ENCODE measurements around the gene UTY.

Gene UTY

DNA sequence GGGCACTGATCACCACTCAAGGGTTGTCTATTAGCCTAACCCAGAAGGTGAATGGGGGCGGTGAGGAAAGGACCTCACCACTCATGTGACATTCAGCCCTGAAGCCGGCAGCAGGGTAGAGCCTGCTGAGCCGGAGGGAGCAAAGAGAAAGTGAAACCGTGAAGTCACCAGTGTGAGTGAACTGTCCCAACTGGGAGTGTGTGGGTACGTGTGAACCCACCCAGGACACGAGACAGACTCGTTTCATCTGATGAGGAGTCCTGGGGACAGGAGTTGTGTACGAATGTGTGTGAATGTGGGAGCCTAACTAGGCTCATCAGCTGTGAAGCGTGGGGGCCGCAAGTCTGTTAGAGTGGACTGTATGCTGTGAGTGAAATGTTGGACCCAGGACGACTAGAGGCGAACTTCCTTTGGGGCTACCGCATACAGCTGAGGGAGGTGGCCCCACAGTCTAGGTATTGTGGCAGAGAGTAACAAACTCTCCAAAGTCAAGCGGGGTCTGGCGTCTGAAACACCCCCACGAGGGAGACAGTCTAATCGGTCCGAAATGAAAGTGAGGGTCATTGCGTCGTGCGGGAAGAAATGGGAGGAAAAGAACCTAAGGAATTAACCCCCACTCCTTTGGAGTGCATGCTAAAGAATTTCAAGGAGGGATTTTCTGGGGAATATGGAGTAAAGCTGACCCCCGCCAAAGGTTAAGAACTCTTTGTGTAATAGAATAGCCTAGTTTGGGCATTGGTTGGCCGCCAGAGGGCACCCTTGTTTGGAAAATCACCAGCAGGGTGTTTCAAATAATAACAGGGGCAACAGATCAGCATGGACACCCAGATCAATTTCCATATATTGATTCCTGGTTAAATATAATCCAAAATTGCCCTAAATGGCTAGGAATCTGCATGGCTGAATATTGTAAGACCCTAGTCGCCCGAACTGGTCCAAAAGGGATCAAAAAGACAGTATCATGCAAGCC is 43.6 kb downstream of the UTY start:
- Histone ChIP-seq H3K27ac (no peak overlapping the region), H3K4me3 (no peak overlapping the region)
- TF ChIP-seq, protein P1, sequence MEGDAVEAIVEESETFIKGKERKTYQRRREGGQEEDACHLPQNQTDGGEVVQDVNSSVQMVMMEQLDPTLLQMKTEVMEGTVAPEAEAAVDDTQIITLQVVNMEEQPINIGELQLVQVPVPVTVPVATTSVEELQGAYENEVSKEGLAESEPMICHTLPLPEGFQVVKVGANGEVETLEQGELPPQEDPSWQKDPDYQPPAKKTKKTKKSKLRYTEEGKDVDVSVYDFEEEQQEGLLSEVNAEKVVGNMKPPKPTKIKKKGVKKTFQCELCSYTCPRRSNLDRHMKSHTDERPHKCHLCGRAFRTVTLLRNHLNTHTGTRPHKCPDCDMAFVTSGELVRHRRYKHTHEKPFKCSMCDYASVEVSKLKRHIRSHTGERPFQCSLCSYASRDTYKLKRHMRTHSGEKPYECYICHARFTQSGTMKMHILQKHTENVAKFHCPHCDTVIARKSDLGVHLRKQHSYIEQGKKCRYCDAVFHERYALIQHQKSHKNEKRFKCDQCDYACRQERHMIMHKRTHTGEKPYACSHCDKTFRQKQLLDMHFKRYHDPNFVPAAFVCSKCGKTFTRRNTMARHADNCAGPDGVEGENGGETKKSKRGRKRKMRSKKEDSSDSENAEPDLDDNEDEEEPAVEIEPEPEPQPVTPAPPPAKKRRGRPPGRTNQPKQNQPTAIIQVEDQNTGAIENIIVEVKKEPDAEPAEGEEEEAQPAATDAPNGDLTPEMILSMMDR (IDR thresholded peaks at IDR 0.05): no peak
- no peak for DNase-seq (ENCODE audit: low spot score)

DNA sequence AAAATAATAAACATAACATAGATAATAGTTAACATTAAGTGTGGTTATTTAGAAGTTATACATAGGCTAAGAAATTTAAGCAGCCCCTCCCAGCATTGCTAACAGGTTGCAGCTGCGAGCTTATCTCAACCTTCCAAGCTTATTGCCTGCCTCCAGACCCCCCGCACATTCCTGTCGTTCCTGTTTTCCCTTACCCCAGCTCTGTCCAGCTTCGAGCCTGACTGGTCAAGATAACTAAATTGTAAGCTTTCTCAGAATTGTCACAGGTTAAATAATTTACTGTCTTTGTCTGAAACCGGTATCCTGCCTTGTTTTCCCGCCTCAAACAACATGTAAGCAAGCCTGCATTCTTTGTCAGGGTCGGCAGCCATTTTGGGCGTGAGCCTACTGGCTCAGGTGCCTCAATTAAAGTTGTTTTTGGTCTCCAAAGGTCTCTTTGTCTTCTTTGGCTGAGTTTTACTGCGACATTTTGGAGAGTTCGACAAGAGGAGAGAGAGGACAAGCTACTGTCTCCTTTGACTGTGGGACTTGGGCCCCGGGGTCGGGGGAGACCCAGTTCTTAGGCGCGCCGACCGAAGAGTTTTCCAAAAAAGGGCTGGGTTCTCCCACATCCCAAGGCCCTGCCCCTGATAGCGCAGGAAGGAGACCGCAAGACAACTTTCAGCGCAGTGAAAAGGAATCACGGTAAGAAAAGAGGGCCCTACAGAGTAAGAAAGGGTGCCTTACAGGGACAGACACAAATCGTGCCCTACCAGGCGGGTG is 44.4 kb downstream of the UTY start:
- no peak for DNase-seq (ENCODE audit: low spot score)

DNA sequence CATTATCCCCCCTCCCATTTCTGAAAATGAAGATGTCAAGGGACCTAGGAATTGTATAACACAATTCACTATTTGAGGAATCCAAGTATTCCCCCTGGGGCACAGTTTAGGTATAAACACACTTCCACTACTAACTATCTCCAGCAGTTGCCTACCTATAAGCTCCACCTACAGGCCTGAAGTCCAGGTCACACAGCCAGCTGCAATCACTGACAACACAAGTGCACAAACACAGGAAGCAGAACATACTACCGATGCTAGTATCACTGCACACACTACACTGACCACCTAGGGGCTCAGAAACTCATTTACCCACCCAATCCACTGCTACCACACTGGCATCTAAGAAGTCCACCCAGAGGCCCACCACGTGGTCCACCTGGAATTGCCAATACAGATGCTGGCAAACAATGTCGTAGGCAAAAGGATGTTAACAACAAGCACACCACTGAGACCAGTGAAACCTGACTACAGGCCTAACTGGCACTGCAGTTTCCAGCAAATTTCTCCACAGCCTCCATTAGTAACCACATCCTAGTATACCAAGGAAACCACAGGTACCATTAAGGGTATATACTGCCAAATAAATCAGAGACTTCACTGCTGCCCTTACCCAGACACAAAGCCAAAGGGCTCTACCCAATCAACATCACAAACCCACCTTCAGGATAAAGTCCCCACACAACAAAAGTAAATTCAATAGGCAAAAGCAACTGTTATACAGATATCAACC is 47.4 kb downstream of the UTY start:
- Histone ChIP-seq H3K27ac (no peak overlapping the region), H3K4me3 (no peak overlapping the region)
- TF ChIP-seq, protein P1 (IDR thresholded peaks at IDR 0.05): no peak
- DNase-seq (ENCODE audit: low spot score): no peak

More for the DNA sequence above, 44.4 kb downstream of the UTY start:
- H3K4me3 ChIP-seq: no peak overlapping the region
- H3K27ac ChIP-seq: no peak overlapping the region
- TF ChIP-seq, protein P1 (IDR thresholded peaks at IDR 0.05): no peak

DNA sequence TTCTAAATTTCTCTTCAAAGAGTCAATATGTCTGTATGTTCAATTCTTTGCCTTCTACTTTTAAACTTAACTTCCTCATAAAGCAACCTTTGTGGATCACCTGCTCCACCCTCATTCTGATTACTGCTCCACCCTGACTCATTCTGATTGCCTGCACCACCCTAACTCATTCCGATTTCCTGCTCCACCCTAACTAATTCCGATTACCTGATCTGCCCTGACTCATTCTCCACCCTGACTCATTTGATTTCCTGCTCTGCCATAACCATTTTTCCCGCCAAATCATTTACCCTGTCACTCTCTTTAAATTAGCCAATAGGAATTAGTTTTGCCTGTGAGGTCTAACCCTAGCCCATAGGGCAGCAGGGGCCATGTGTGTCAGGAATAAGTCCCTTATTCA is 50.3 kb downstream of the UTY start:
- TF ChIP-seq, protein P1 (IDR thresholded peaks at IDR 0.05): no peak
- DNase-seq (ENCODE audit: low spot score): no peak
- H3K27ac ChIP-seq: no peak overlapping the region

DNA sequence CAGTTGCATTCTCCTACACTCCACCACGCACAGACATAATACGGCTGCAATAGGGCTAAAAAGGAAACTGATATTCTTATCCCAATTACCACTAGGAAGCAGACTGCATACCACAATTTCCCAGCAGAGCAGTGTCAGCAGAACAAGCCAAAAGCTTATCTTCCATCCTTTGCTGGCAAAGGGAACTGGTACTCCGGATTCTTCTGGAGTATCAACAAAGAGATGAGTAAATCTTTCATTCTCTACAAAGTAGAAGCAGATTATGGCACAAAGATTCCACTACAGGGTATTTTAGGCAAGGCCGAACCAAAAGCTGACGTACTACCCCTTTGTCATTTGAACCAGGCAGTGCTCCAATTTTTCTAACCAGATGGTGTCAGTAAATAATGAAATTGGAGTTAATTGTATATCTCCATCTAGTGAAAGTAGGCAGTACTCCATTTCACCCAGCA is 56.5 kb downstream of the UTY start:
- no peak for DNase-seq (ENCODE audit: low spot score)
- H3K27ac ChIP-seq: no peak overlapping the region
- no peak overlapping the region for H3K4me3 ChIP-seq
- TF ChIP-seq, protein P1 (IDR thresholded peaks at IDR 0.05): no peak

More for the DNA sequence above, 50.3 kb downstream of the UTY start:
- no peak overlapping the region for H3K4me3 ChIP-seq

DNA sequence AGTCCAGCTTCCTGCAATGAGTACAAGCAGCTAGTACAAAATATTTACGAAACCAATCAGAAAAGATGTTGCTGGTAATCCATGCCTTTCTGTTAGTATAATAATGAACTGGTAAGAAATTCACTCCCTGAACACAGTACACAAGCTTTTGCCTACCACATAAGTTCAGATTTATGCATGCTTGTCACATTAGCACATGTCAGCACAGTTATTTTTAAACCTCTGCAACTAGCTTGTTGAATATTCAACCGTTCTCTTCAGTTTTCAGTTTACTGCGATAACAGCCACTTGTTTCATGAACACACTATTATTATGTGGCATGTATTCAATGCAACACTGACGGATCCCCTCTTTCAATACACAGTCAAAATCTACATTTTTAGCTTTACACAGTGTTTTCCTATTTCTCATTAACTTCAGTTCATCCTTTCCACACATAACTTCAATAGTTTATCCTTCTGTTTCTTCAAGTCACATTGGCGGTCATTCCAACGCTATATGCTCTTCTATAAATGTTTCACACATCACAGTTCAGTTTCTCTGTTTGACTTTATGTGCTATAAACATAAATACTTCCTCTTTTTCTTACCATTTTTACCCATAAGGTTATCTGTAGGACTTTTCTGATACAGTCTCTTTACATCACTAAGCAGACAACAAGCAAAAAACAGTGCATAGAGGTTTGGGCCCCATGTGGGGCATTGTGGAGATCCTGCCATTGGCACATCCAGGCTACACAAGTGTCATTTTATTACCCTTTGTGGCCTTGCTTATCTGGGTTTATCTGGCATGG is 62.8 kb downstream of the UTY start:
- TF ChIP-seq, protein P1 (IDR thresholded peaks at IDR 0.05): no peak
- Histone ChIP-seq H3K27ac (no peak overlapping the region), H3K4me3 (no peak overlapping the region)
- DNase-seq (ENCODE audit: low spot score): no peak

All from coronary artery (tissue), 2 donors.